Measurements from ENCODE around the gene OOSP2. TPM values are rescaled to one million over a fixed set of nuclear protein-coding genes. Genes with fewer than 3 reads are reported as not detected.

The OOSP2 gene, protein sequence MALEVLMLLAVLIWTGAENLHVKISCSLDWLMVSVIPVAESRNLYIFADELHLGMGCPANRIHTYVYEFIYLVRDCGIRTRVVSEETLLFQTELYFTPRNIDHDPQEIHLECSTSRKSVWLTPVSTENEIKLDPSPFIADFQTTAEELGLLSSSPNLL
- not detected for total RNA-seq

DNA sequence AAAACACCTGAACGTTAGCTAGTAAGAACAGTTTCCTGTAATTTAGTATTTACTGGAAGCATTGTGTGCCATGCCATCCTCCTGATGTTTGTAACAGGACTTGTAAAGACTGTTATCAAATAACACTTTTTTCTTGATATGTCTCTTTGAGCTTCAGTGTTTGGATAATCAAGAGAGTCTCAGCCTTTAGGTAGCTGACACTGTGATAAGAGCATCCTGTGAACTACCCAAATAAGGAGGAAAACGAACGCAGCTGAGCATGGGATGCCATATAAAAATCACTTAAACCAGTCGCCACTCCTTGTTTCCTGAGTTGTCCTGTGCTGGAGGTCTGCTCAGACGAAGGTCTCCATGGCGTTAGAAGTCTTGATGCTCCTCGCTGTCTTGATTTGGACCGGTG lies at the start of gene OOSP2:
Gene OOSP2, plus strand, starts transcription at position 301 of the 400 bp plus-strand sequence. Its CDS starts 51 bp downstream, at position 352.

DNA sequence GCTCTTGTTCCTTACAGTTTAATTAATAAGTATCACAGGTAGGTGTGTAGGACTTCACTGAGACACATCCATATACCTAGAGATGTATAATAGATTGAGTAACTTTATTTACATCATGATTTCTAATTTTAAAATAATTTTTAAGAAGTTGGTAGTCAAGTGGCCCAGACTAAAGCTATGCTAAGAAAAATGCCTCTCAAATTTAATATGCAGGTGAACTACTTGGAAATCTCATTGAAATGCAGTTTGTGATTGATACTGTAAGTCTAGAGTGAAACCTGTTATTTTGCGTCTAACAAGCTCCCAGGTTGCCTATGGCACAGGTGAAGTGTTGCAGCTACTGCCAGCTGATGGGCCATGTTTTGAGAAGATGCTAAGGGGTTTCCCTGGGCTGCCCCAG lies 23.3 kb upstream of the OOSP2 start, which contains the start of gene OOSP4B:
Gene OOSP4B, plus strand, starts transcription at position 301 of the 400 bp plus-strand sequence.

DNA sequence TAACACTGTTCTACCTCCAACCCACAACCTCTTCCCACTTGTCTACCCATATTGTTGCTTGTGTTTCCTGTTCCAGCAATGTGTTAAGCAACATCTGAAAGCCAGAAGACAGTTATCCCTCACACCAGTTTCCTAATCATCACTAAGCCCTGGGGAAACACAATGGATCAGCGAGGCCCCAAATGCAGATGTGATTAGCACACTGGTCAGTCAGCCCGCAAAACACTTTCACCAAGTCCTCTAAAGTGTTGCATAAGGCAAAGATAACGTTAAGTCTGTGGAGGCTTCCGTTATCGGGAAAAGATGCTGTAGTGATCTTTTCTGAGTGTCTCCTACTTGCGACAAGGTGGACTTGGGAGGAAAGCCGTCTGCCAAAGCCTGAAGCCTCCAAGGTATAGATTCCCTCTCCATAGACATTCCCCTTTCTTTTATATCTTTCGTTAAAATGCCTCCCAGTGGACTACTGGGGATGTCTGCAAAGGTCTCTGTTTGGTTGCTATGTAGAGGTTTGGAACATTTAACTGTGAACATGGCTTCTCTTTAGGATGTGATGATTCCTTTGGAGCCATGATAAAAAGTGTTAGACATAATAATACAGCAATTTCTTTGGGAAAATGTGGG lies 16.2 kb downstream of the OOSP2 start, which contains the start of gene MS4A3:
Gene MS4A3, plus strand, starts transcription at position 317 of the 621 bp plus-strand sequence. CDS start 4,496 bp downstream, outside the sequence.

DNA sequence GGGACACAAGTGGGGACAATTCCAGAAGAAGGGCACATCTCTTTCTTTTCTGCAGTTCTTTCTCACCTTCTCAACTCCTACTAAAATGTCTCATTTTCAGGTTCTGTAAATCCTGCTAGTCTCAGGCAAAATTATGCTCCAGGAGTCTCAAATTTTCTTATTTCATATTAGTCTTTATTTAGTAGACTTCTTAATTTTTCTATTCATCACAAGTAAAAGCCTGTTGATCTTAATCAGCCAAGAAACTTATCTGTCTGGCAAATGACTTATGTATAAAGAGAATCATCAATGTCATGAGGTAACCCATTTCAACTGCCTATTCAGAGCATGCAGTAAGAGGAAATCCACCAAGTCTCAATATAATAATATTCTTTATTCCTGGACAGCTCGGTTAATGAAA lies 48.2 kb downstream of the OOSP2 start, which contains the start of gene MS4A2:
Gene MS4A2, plus strand, starts transcription at position 301 of the 400 bp plus-strand sequence. CDS start 102 bp downstream, outside the sequence.

Other genes starting within 250 kb of the OOSP2 start
- gene MRPL16, start 229.6 kb upstream of the OOSP2 start, total RNA-seq, result 21.0 TPM
- not detected for gene CBLIF, start 194.9 kb upstream of the OOSP2 start, total RNA-seq
- gene TCN1, start 173.9 kb upstream of the OOSP2 start, total RNA-seq, result not detected
- gene OOSP3, start 161.6 kb upstream of the OOSP2 start, total RNA-seq, result not detected
- gene OOSP1, start 102.0 kb upstream of the OOSP2 start, total RNA-seq, result not detected
- not detected for gene OOSP4A, start 76.4 kb upstream of the OOSP2 start, total RNA-seq
- not detected for gene OOSP4B, start 23.2 kb upstream of the OOSP2 start, total RNA-seq
- 1.6 TPM for gene MS4A3, start 16.3 kb downstream of the OOSP2 start, total RNA-seq
- under 0.01 TPM for gene MS4A2, start 48.3 kb downstream of the OOSP2 start, total RNA-seq
- gene MS4A6A, start 142.7 kb downstream of the OOSP2 start, total RNA-seq, result 2.5 TPM
- gene MS4A4E, start 202.7 kb downstream of the OOSP2 start, total RNA-seq, result not detected
- gene MS4A4A, start 240.3 kb downstream of the OOSP2 start, total RNA-seq, result 2.1 TPM

All from diencephalon (tissue), 1 donor.